Breast epithelium (tissue), 4 donors: ENCODE data around the gene FAM169A. TPM values are rescaled to one million over a fixed set of nuclear protein-coding genes. Genes with fewer than 3 reads are reported as not detected.
"Not testable (repeated sequence)": the region's sequence is repeated elsewhere in the genome, so short reads cannot be mapped to it uniquely, and the experiment has no call there.

Experiments used
- DNase-seq, 2 donors: peaks; one replicate each; pipeline ENCODE4 v3.0.0-alpha.2; 2019; ENCODE audit warnings: low spot score in 2 of 2
- H3K27ac ChIP-seq, 2 donors: fragments of 200-600 bp; sonication (generic) in 1 of 2; one replicate each; pipeline ENCODE4 v1.5.1; 2016 to 2019; ENCODE audit warnings: mild to moderate bottlenecking in 1 of 2
- H3K27me3 ChIP-seq, 2 donors: fragments of 200-600 bp; sonication (generic) in 1 of 2; one replicate each; pipeline versions ENCODE4 v1.5.1 to v1.6.0; 2017 to 2019; ENCODE audit warnings: control low read depth in 1 of 2, mild to moderate bottlenecking in 1 of 2
- H3K36me3 ChIP-seq: fragments of 200-600 bp; one replicate; pipeline ENCODE4 v1.5.1; 2019
- H3K4me1 ChIP-seq, 2 donors: fragments of 200-600 bp; sonication (generic); one replicate each; pipeline ENCODE4 v1.5.1; 2016 to 2019; ENCODE audit warnings: control low read depth in 1 of 2
- H3K4me3 ChIP-seq, 3 donors: fragments of 200-600 bp; sonication (generic); 1 replicate in 2 of 3; 2 replicates in 1 of 3; pipeline ENCODE4 v1.5.1; 2016 to 2019; ENCODE audit warnings: mild to moderate bottlenecking in 3 of 3, moderate library complexity in 2 of 3
- H3K9me3 ChIP-seq, 2 donors: fragments of 200-600 bp; sonication (generic) in 1 of 2; one replicate each; pipeline ENCODE4 v1.5.1; 2016 to 2019; ENCODE audit warnings: control low read depth in 1 of 2
- POLR2A ChIP-seq: fragments of 450-650 bp; IDR thresholded peaks from one replicate; pipeline ENCODE4 v1.6.1; 2016; ENCODE audit warnings: antibody characterized with exemption, mild to moderate bottlenecking, moderate library complexity
- POLR2AphosphoS5 ChIP-seq, 3 donors: sonication (generic); formaldehyde crosslinking; IDR thresholded peaks; one replicate each; pipeline ENCODE4 v1.6.1; 2017; ENCODE audit warnings: antibody characterized with exemption in 3 of 3
- intact Hi-C: fragments of 100-400 bp; cut with DNase I; formaldehyde crosslinking; loops from one replicate; pipeline ENCODE4 v1.15.1; 2023; ENCODE audit warnings: low total_unique reads
- total RNA-seq, 3 donors: library from RNA; depleted of rRNA; stranded (reverse); fragments of >200 nt; gene quantifications; one replicate each; pipeline ENCODE4 v1.1.0, GENCODE V29; 2016
- TF ChIP-seq, protein P1 (sequence below), 3 donors: fragments of 450-650 bp; IDR thresholded peaks; one replicate each; pipeline ENCODE4 v1.5.1; 2016 to 2017; ENCODE audit warnings: antibody characterized with exemption in 3 of 3, mild to moderate bottlenecking in 3 of 3, moderate library complexity in 3 of 3

FAM169A gene
- total RNA-seq, 3 donors from 2014 or later, result 0.64 to 6.3 (median 1.6) TPM

GRCh38 chr5:74762599-74762998 is 103.6 kb downstream of the FAM169A start:
- H3K27ac ChIP-seq, result no peak overlapping the region
- H3K4me3 ChIP-seq, result no peak overlapping the region
- H3K4me1 ChIP-seq, result peaks cover 0 to 10% of the 10 kb centered on the region in 2 donors
- H3K36me3 ChIP-seq, result no peaks in the 10 kb centered on the region
- DNase-seq, result no peak
- intact Hi-C loops, result no loop called here
- no peaks in the 10 kb centered on the region for H3K27me3 ChIP-seq
- TF ChIP-seq, protein P1, sequence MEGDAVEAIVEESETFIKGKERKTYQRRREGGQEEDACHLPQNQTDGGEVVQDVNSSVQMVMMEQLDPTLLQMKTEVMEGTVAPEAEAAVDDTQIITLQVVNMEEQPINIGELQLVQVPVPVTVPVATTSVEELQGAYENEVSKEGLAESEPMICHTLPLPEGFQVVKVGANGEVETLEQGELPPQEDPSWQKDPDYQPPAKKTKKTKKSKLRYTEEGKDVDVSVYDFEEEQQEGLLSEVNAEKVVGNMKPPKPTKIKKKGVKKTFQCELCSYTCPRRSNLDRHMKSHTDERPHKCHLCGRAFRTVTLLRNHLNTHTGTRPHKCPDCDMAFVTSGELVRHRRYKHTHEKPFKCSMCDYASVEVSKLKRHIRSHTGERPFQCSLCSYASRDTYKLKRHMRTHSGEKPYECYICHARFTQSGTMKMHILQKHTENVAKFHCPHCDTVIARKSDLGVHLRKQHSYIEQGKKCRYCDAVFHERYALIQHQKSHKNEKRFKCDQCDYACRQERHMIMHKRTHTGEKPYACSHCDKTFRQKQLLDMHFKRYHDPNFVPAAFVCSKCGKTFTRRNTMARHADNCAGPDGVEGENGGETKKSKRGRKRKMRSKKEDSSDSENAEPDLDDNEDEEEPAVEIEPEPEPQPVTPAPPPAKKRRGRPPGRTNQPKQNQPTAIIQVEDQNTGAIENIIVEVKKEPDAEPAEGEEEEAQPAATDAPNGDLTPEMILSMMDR (IDR thresholded peaks at IDR 0.05), result no peak
- TF ChIP-seq POLR2A (no peak), POLR2AphosphoS5 (IDR thresholded peaks at IDR 0.05) (no peak)
- no peaks in the 10 kb centered on the region for H3K9me3 ChIP-seq

- Histone ChIP-seq H3K36me3 (peaks cover 9% of the 10 kb centered on the region), H3K4me1 (peaks cover 0 to 10% of the 10 kb centered on the region in 2 donors), H3K4me3 (no peak overlapping the region), H3K9me3 (peaks cover 0 to 2% of the 10 kb centered on the region in 2 donors), H3K27ac (no peak overlapping the region), H3K27me3 (no peaks in the 10 kb centered on the region)
- DNase-seq, result no peak
- intact Hi-C loops, result no loop called here
- TF ChIP-seq, protein P1 (IDR thresholded peaks at IDR 0.05), result no peak
- TF ChIP-seq POLR2A, result no peak
- no peak for TF ChIP-seq POLR2AphosphoS5 (IDR thresholded peaks at IDR 0.05)
Observed at GRCh38 chr5:74761241-74761640, 104.9 kb downstream of the FAM169A start.

DNA sequence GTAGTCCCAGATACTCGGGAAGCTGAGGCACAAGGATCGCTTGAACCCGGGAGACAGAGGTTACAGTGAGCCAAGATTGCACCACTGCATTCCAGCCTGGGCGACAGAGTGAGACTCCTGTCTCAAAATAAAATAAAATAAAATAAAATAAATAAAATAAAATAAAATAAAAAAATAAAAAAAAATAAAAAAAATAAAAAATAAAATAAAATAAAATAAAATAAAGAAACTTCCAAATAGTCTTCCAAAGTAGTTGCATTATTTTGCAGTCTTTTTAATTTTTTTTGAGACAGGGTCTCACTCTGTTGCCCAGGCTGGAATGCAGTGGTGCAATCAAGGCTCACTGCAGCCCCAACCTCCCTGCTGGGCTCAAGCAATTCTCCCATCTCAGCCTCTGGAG is 117.4 kb downstream of the FAM169A start:
- H3K4me1 ChIP-seq, H3K4me3 ChIP-seq, DNase-seq, H3K27me3 ChIP-seq, H3K9me3 ChIP-seq, intact Hi-C loops, H3K36me3 ChIP-seq, H3K27ac ChIP-seq: not testable (repeated sequence)

GRCh38 chr5:74738406-74738805 is 127.8 kb downstream of the FAM169A start:
- no peaks in the 10 kb centered on the region for H3K9me3 ChIP-seq
- no peak overlapping the region for H3K27ac ChIP-seq
- DNase-seq, result no peak
- intact Hi-C loops, result no loop called here
- H3K36me3 ChIP-seq, result peaks cover 4% of the 10 kb centered on the region
- no peak overlapping the region for H3K4me3 ChIP-seq
- H3K27me3 ChIP-seq, result no peaks in the 10 kb centered on the region
- H3K4me1 ChIP-seq, result no peaks in the 10 kb centered on the region
- TF ChIP-seq POLR2A (no peak), POLR2AphosphoS5 (IDR thresholded peaks at IDR 0.05) (no peak)
- TF ChIP-seq, protein P1 (IDR thresholded peaks at IDR 0.05), result no peak

DNA sequence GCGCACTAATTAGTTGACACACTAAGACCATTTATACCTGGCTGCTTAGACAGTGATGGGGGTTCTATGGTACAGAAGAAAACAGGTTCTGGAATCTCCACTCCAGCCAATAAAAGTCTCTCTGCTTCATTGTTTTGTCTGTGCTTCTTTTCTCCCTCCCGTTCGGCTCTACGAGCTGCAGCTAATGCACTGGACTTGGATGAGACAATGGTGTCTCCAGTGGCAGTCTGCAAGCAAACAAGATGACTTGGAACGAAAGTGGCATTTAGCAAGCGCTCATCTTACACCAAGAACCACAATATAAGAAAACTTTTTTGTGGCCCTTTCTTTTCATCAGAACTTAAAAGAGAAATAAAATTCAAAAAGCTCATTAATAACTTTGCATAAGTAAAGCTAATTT is 129.4 kb downstream of the FAM169A start:
- DNase-seq, result no peak
- peaks cover 4% of the 10 kb centered on the region for H3K36me3 ChIP-seq
- H3K27ac ChIP-seq, result no peak overlapping the region
- no peak for TF ChIP-seq POLR2AphosphoS5 (IDR thresholded peaks at IDR 0.05)
- intact Hi-C loops, result no loop called here
- H3K4me1 ChIP-seq, result no peaks in the 10 kb centered on the region
- H3K4me3 ChIP-seq, result no peak overlapping the region
- H3K9me3 ChIP-seq, result no peaks in the 10 kb centered on the region
- H3K27me3 ChIP-seq, result no peaks in the 10 kb centered on the region

Other genes with a start within 250 kb of the FAM169A start
- gene ENC1, start 225.7 kb downstream of the FAM169A start, total RNA-seq, result 10 to 100 TPM in 2 of 3 donors, 1 to 10 TPM in 1; 8.3 to 16.7 (median 13.8) TPM
- gene HEXB, start 181.2 kb downstream of the FAM169A start, total RNA-seq, result 100 to 1,000 TPM; 123 to 218 (median 145) TPM
- 10 to 100 TPM; 21.0 to 30.3 (median 24.3) TPM for gene GFM2, start 99.3 kb downstream of the FAM169A start, total RNA-seq
- gene NSA2, start 99.1 kb downstream of the FAM169A start, total RNA-seq, result 100 to 1,000 TPM; 129 to 150 (median 134) TPM
- 1 to 10 TPM; 1.3 to 2.3 (median 2.3) TPM for gene GCNT4, start 186.2 kb upstream of the FAM169A start, total RNA-seq